ENCODE data around the gene CD59.

- TF ChIP-seq TAF1 (IDR thresholded peaks at IDR 0.05; ENCODE audit: borderline replicate concordance, insufficient read depth, low read length) (no peak), REST (IDR thresholded peaks at IDR 0.05; ENCODE audit: insufficient read depth in 1 of 2, low read depth in 2 of 2, low read length in 2 of 2) (no peak), POLR2AphosphoS5 (IDR thresholded peaks at IDR 0.05; ENCODE audit: low read depth, low read length) (no peak), SIN3A (IDR thresholded peaks at IDR 0.05; ENCODE audit: borderline replicate concordance, insufficient read depth, low read length) (no peak), FOXP2 (optimal IDR thresholded peaks at IDR 0.05; ENCODE audit: borderline replicate concordance, extremely low read depth, extremely low read length, insufficient read depth) (no peak)
Measured at GRCh38 chr11:33657757-33658156, 78.5 kb downstream of the CD59 start.
